Thyroid gland (tissue), 4 donors: ENCODE data around the gene CPA2. TPM values are rescaled to one million over a fixed set of nuclear protein-coding genes. Genes with fewer than 3 reads are reported as not detected.

ENCODE experiments used
- DNase-seq, 2 donors: peaks; one replicate each; pipeline ENCODE4 v3.0.0-alpha.2; 2019
- H3K27ac ChIP-seq, 3 donors: fragments of 200-600 bp; sonication (generic); 1 replicate in 2 of 3; 2 replicates in 1 of 3; pipeline ENCODE4 v1.5.1; 2016 to 2019; ENCODE audit warnings: mild to moderate bottlenecking in 1 of 3, moderate library complexity in 1 of 3
- H3K27me3 ChIP-seq: fragments of 200-600 bp; sonication (generic); one replicate; pipeline ENCODE4 v1.5.1; 2019
- H3K36me3 ChIP-seq, 2 donors: fragments of 200-600 bp; sonication (generic); one replicate each; pipeline ENCODE4 v1.5.1; 2016 to 2019
- H3K4me1 ChIP-seq, 2 donors: fragments of 200-600 bp; sonication (generic); one replicate each; pipeline ENCODE4 v1.5.1; 2017 to 2019
- H3K4me3 ChIP-seq, 3 donors: fragments of 200-600 bp; sonication (generic); replicated peaks in 1 of 3; 1 replicate in 2 of 3; 2 replicates in 1 of 3; pipeline ENCODE4 v1.5.1; 2016; ENCODE audit warnings: mild to moderate bottlenecking in 1 of 3
- H3K9me3 ChIP-seq: fragments of 200-600 bp; sonication (generic); one replicate; pipeline ENCODE4 v1.5.1; 2017
- CTCF ChIP-seq, 6 experiments: fragments of 200-600 bp in 3 of 6; fragments of 450-650 bp in 3 of 6; sonication (generic) in 3 of 6; IDR thresholded peaks; one replicate each; pipeline ENCODE4 v1.5.1; 2016 to 2019; ENCODE audit warnings: antibody characterized with exemption in 6 of 6, mild to moderate bottlenecking in 2 of 6, inconsistent platforms in 1 of 6, moderate library complexity in 1 of 6
- POLR2A ChIP-seq, 2 donors: fragments of 450-650 bp; IDR thresholded peaks; one replicate each; pipeline ENCODE4 v1.6.1; 2017; ENCODE audit warnings: antibody characterized with exemption in 2 of 2, mild to moderate bottlenecking in 2 of 2, moderate library complexity in 1 of 2
- WGBS, 2 donors: methylation state at CpG; one replicate each; pipeline ENCODE4 v1.1.5; 2017; 5-methylcytosine and 5-hydroxymethylcytosine counted together
- intact Hi-C: fragments of 100-400 bp; cut with DNase I; formaldehyde crosslinking; loops from one replicate; pipeline ENCODE4 v1.15.1; 2023
- total RNA-seq, 4 donors: library from RNA; depleted of rRNA; stranded (reverse); fragments of >200 nt; gene quantifications; one replicate each; pipeline ENCODE4 v1.2.3, GENCODE V29; 2016

The CPA2 gene
- total RNA-seq, 4 donors from 2014 or later: not detected

GRCh38 chr7:130276796-130277762, 10.4 kb downstream of the CPA2 start:
- Histone ChIP-seq H3K27me3 (no peaks in the 10 kb centered on the region), H3K4me1 (peaks cover 0 to 6% of the 10 kb centered on the region in 2 donors), H3K4me3 (no peak overlapping the region), H3K36me3 (no peaks in the 10 kb centered on the region), H3K9me3 (no peaks in the 10 kb centered on the region), H3K27ac (no peak overlapping the region)
- DNase-seq: no peak
- intact Hi-C loops: loop anchor here (10.0 kb wide), 1 partner anchor 208 kb away; no protein-coding TSS in a partner anchor
- TF ChIP-seq CTCF (IDR thresholded peaks at IDR 0.05) (no peak), POLR2A (IDR thresholded peaks at IDR 0.05) (no peak)
- WGBS, 2 donors: 80 to 84% methylated on average over 10 of the region's 10 CpGs

- Histone ChIP-seq H3K27me3 (no peaks in the 10 kb centered on the region), H3K9me3 (no peaks in the 10 kb centered on the region), H3K4me3 (no peak overlapping the region), H3K4me1 (peaks cover 0 to 2% of the 10 kb centered on the region in 2 donors), H3K27ac (no peak overlapping the region), H3K36me3 (no peaks in the 10 kb centered on the region)
- intact Hi-C loops: loop anchor here (10.0 kb wide), 1 partner anchor 207 kb away; no protein-coding TSS in a partner anchor
- 58 to 62% methylated on average over 15 of the region's 15 CpGs for WGBS, 2 donors
- DNase-seq: peak; percentile 52 to 58
- no peak for TF ChIP-seq POLR2A (IDR thresholded peaks at IDR 0.05)
- peak in 5 of 6 experiments; percentile 21 to 68 (median 53) for TF ChIP-seq CTCF (IDR thresholded peaks at IDR 0.05)
These were observed 11.3 kb downstream of the CPA2 start for GRCh38 chr7:130277763-130278643.

- no peak overlapping the region for H3K27ac ChIP-seq
- TF ChIP-seq POLR2A (IDR thresholded peaks at IDR 0.05) (no peak), CTCF (IDR thresholded peaks at IDR 0.05) (no peak)
- no peak for DNase-seq
- no peaks in the 10 kb centered on the region for H3K9me3 ChIP-seq
- no peaks in the 10 kb centered on the region for H3K27me3 ChIP-seq
- no peaks in the 10 kb centered on the region for H3K4me1 ChIP-seq
- H3K4me3 ChIP-seq: no peak overlapping the region
- H3K36me3 ChIP-seq: no peaks in the 10 kb centered on the region
- intact Hi-C loops: loop anchor here (10.0 kb wide), 1 partner anchor 206 kb away; no protein-coding TSS in a partner anchor
These were observed 12.2 kb downstream of the CPA2 start for GRCh38 chr7:130278860-130279259.

GRCh38 chr7:130279286-130279685, 12.6 kb downstream of the CPA2 start:
- H3K27ac ChIP-seq: no peak overlapping the region
- intact Hi-C loops: loop anchor here (10.0 kb wide), 1 partner anchor 206 kb away; no protein-coding TSS in a partner anchor
- DNase-seq: no peak
- H3K4me3 ChIP-seq: no peak overlapping the region
- H3K27me3 ChIP-seq: no peaks in the 10 kb centered on the region
- 79 to 81% methylated on average over 2 of the region's 2 CpGs for WGBS, 2 donors
- no peaks in the 10 kb centered on the region for H3K36me3 ChIP-seq
- H3K9me3 ChIP-seq: no peaks in the 10 kb centered on the region
- H3K4me1 ChIP-seq: no peaks in the 10 kb centered on the region
- TF ChIP-seq CTCF (IDR thresholded peaks at IDR 0.05): no peak
- TF ChIP-seq POLR2A (IDR thresholded peaks at IDR 0.05): no peak
